Stimulated activated CD8-positive, alpha-beta memory T cell treated with anti-CD3 and anti-CD28 coated beads, Interleukin-15, amount 100 ng/mL, for 48 hours (primary cell): Measurements from ENCODE around the gene ECEL1.

Experiments used
- DNase-seq, 2 donors: peaks; one replicate each; pipeline ENCODE4 v3.0.0-alpha.2; 2020; ENCODE audit warnings: low read depth in 2 of 2

ECEL1 gene

GRCh38 chr2:232523402-232523681 lies 35.7 kb upstream of the ECEL1 start:
- no peak for DNase-seq

- no peak for DNase-seq
Observed at GRCh38 chr2:232522623-232523401, 35.2 kb upstream of the ECEL1 start.

GRCh38 chr2:232521959-232522622 lies 34.5 kb upstream of the ECEL1 start:
- peak; percentile 40 to 42 for DNase-seq

GRCh38 chr2:232521098-232521497 lies 33.5 kb upstream of the ECEL1 start:
- DNase-seq = no peak

- DNase-seq = no peak
Observed at GRCh38 chr2:232520489-232520888, 32.9 kb upstream of the ECEL1 start.

- no peak for DNase-seq
Observed at GRCh38 chr2:232519581-232520438, 32.2 kb upstream of the ECEL1 start, which contains the start of gene PRSS56. Gene PRSS56 (plus strand): TSS chr2:232520388. CDS start chr2:232520599, 211 bp downstream.

- no peak for DNase-seq
Observed at GRCh38 chr2:232518844-232519243, 31.2 kb upstream of the ECEL1 start.

- no peak for DNase-seq
Observed at GRCh38 chr2:232516551-232516950, 28.9 kb upstream of the ECEL1 start.

- DNase-seq = no peak
Observed at GRCh38 chr2:232515639-232516038, 28.0 kb upstream of the ECEL1 start.

- DNase-seq = no peak
Observed at GRCh38 chr2:232513353-232513752, 25.7 kb upstream of the ECEL1 start.

GRCh38 chr2:232512602-232513001 lies 25.0 kb upstream of the ECEL1 start:
- no peak for DNase-seq

GRCh38 chr2:232511336-232511890 lies 23.8 kb upstream of the ECEL1 start:
- no peak for DNase-seq

- DNase-seq = no peak
Observed at GRCh38 chr2:232508251-232508650, 20.6 kb upstream of the ECEL1 start.

- no peak for DNase-seq
Observed at GRCh38 chr2:232506709-232507108, 19.1 kb upstream of the ECEL1 start.

GRCh38 chr2:232505856-232506255 lies 18.2 kb upstream of the ECEL1 start:
- no peak for DNase-seq

GRCh38 chr2:232504438-232504837 lies 16.8 kb upstream of the ECEL1 start:
- DNase-seq = no peak

GRCh38 chr2:232503809-232504323 lies 16.2 kb upstream of the ECEL1 start:
- DNase-seq = no peak

- peak; percentile 14 to 19 for DNase-seq
Observed at GRCh38 chr2:232502911-232503808, 15.5 kb upstream of the ECEL1 start.

- DNase-seq = no peak
Observed at GRCh38 chr2:232502511-232502910, 14.9 kb upstream of the ECEL1 start.

- no peak for DNase-seq
Observed at GRCh38 chr2:232501794-232502390, 14.3 kb upstream of the ECEL1 start.
